ENCODE data around the gene RAB3IL1. TPM values are rescaled to one million over a fixed set of nuclear protein-coding genes. Genes with fewer than 3 reads are reported as not detected.

Gene RAB3IL1
- total and polyA plus RNA-seq, 9 donors: 17.3 to 38.6 (median 35.4) TPM

DNA sequence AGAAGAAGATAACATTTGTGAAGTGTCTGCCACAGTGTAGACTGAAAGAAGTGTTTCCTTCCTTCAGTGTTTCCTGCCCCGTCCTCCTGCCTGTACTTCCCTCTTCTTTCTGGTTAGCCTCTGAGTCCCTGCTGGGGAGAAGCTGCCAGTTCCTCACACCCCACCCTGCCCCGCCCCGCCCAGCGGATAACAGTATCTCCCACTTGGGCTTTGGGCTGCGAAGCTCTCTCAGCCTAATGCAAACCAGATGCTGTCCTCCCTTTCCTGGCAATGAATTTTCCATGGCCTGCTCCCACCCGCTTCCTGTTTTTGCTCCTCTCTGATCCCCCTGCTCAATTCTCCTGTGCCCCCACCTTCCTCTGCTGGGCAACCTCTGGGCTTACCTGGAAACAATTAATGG is 5.2 kb upstream of the RAB3IL1 start:
- peak overlapping the region; percentile 99 for H3K27ac ChIP-seq (ENCODE audit: low read length)
- no peaks in the 10 kb centered on the region for H3K36me3 ChIP-seq (ENCODE audit: control insufficient read depth, insufficient read depth, low read length)
- H3K4me3 ChIP-seq (ENCODE audit: low read length): no peak overlapping the region
- 2% methylated on average over 5 of the region's 6 CpGs for WGBS (ENCODE audit: insufficient coverage)
- DNase-seq: peak; percentile 98
- no peaks in the 10 kb centered on the region for H3K27me3 ChIP-seq (ENCODE audit: control insufficient read depth, insufficient read depth, low read length)
- no peaks in the 10 kb centered on the region for H3K9me3 ChIP-seq (replicated peaks; ENCODE audit: control insufficient read depth, low read depth, low read length)
- peaks cover 78% of the 10 kb centered on the region for H3K4me1 ChIP-seq (ENCODE audit: control insufficient read depth, insufficient read depth, low read length)

- WGBS (ENCODE audit: insufficient coverage): no CpG with 5 or more reads among the region's 3 CpGs
- Histone ChIP-seq H3K36me3 (ENCODE audit: control insufficient read depth, insufficient read depth, low read length) (no peaks in the 10 kb centered on the region), H3K27ac (ENCODE audit: low read length) (peak overlapping the region; percentile 99)
Observed at GRCh38 chr11:61921446-61921845, 4.1 kb upstream of the RAB3IL1 start.

DNA sequence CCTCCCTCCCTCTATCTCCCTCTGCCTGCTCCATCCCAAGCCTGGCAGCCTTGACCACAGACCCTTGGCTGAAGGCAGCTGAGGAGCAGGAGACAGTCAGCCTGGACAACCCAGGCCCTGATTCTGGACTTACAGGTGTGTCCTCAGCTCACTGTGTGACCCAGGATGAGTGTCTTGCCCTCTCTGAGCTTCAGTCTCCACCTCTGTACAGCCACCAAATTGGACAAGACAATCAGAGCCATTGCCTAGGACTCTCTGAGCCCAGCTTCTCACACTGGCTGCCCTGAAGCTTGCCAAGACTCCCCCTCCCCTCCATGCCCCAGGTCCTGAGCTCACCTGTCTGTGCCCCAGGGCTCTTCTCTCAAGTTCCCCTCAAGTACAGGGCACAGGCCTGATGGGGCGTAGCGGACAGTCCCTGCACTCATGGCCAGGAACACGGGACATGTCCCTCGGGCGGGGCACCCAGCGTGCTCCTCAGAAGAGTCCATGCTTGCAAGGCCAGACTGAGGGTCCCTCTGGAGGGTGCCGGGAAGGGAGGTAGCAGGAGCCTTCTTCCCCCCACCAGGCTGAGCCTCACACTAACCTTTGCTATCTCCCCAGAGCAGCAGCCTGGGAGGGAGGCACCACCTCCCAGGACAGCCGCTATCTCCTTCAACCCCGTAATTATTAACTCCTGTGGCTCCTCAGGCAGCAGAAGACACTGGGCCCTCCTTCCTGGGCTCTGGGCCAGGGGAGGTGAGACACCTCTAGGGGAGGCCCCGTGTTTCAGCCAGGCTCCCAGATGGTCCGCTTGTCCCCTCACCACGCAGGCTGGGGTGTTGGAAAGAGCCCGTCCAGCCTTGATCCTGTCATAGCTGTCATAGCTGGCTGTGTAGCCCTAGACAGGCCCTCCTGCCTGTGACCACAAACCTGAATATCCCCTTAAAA is 2.6 kb upstream of the RAB3IL1 start:
- peak; percentile 17 for DNase-seq
- 54% methylated on average over 7 of the region's 13 CpGs for WGBS (ENCODE audit: insufficient coverage)
- Histone ChIP-seq H3K27me3 (ENCODE audit: control insufficient read depth, insufficient read depth, low read length) (no peaks in the 10 kb centered on the region), H3K4me3 (ENCODE audit: low read length) (no peak overlapping the region), H3K4me1 (ENCODE audit: control insufficient read depth, insufficient read depth, low read length) (peaks cover 79% of the 10 kb centered on the region), H3K36me3 (ENCODE audit: control insufficient read depth, insufficient read depth, low read length) (no peaks in the 10 kb centered on the region), H3K9me3 (replicated peaks; ENCODE audit: control insufficient read depth, low read depth, low read length) (no peaks in the 10 kb centered on the region), H3K27ac (ENCODE audit: low read length) (peak overlapping the region; percentile 85)

More at GRCh38 chr11:61921446-61921845, 4.1 kb upstream of the RAB3IL1 start:
- H3K4me3 ChIP-seq (ENCODE audit: low read length): no peak overlapping the region
- H3K27me3 ChIP-seq (ENCODE audit: control insufficient read depth, insufficient read depth, low read length): no peaks in the 10 kb centered on the region
- no peaks in the 10 kb centered on the region for H3K9me3 ChIP-seq (replicated peaks; ENCODE audit: control insufficient read depth, low read depth, low read length)
- H3K4me1 ChIP-seq (ENCODE audit: control insufficient read depth, insufficient read depth, low read length): peaks cover 83% of the 10 kb centered on the region
- DNase-seq: peak; percentile 3

DNA sequence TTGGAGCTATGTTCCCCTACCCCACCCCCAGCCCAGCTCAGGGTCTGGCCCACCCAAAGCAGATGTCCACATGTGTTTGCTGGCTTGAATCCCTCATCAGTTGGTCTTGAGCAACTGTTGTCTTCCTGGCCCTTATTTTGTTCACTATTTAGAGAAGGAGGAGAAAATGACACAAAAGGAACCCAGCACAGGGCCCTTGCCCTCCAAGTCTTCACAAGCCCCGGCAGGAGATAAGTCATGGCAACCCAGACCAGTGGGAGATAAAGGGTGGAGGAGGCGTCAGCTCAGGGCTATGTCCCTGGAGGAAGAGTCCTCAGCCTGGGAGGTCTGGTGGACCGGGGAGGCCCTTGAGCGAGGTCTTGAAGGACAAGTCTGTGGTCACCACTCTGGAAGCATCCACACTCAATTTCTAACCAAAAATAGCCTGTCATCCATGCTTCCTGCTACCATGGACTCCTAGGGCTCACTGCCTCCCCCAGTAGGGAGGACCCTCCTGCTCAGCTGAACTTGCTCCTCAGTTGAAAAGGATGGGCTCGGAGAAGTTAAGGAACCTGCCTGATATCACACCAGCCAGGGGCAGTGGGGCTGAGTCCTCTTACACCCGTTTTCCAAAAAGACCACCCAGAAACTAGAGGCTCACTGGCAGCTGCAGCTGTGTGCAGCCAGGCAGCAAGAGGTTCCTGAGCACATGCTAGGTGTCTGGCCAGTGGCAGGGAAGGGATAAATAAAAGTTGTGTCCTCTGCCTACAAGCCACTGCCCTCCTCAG is 1.8 kb upstream of the RAB3IL1 start:
- Histone ChIP-seq H3K4me1 (ENCODE audit: control insufficient read depth, insufficient read depth, low read length) (peaks cover 74% of the 10 kb centered on the region), H3K27me3 (ENCODE audit: control insufficient read depth, insufficient read depth, low read length) (no peaks in the 10 kb centered on the region), H3K36me3 (ENCODE audit: control insufficient read depth, insufficient read depth, low read length) (no peaks in the 10 kb centered on the region), H3K9me3 (replicated peaks; ENCODE audit: control insufficient read depth, low read depth, low read length) (no peaks in the 10 kb centered on the region), H3K27ac (ENCODE audit: low read length) (peak overlapping the region; percentile 85), H3K4me3 (ENCODE audit: low read length) (no peak overlapping the region)
- 70% methylated on average over 2 of the region's 6 CpGs for WGBS (ENCODE audit: insufficient coverage)
- peak; percentile 75 for DNase-seq

DNA sequence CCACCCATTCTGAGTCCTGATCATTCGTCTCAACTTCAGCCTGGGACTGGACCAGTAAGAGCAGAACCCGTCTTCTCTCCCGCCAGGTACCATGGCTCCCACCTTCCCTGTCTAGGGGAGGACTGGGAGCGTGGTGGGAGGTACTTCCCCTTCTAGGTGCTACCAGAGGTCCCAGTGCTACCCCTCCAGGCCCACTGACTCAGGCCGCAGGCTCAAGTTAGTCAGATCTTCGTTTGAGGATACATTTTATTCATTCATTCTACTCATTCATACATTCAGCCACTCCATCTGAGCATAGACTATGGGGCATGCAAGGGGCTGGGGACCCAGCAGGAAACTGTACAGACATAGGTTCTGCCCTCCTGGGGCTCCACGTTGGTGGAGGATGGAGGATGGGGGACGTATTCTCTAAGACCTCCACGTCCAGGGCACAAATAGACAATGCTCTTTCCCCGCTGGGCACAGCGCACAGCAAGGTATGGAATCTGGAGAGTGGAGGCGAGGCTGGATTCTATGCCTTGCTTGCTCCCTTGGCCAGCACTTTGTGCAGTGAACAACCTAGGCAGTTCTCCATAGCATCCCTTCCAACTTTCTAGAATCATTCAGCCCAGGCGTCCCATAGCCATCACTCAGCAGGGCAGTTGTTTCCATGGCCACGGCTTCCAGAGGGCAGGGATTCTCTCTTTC is 1.0 kb upstream of the RAB3IL1 start:
- 84% methylated on average over 8 of the region's 14 CpGs for WGBS (ENCODE audit: insufficient coverage)
- H3K27ac ChIP-seq (ENCODE audit: low read length): peak overlapping the region; percentile 85
- DNase-seq: no peak
- no peaks in the 10 kb centered on the region for H3K9me3 ChIP-seq (replicated peaks; ENCODE audit: control insufficient read depth, low read depth, low read length)
- no peaks in the 10 kb centered on the region for H3K27me3 ChIP-seq (ENCODE audit: control insufficient read depth, insufficient read depth, low read length)
- H3K4me3 ChIP-seq (ENCODE audit: low read length): peak overlapping the region; percentile 64
- peaks cover 67% of the 10 kb centered on the region for H3K4me1 ChIP-seq (ENCODE audit: control insufficient read depth, insufficient read depth, low read length)
- peaks cover 2% of the 10 kb centered on the region for H3K36me3 ChIP-seq (ENCODE audit: control insufficient read depth, insufficient read depth, low read length)

GRCh38 chr11:61916737-61917333 is 531 bp downstream of the RAB3IL1 start:
- Histone ChIP-seq H3K27me3 (ENCODE audit: control insufficient read depth, insufficient read depth, low read length) (no peaks in the 10 kb centered on the region), H3K27ac (ENCODE audit: low read length) (peak overlapping the region; percentile 35), H3K4me3 (ENCODE audit: low read length) (peak overlapping the region; percentile 64), H3K9me3 (replicated peaks; ENCODE audit: control insufficient read depth, low read depth, low read length) (no peaks in the 10 kb centered on the region), H3K36me3 (ENCODE audit: control insufficient read depth, insufficient read depth, low read length) (peaks cover 3% of the 10 kb centered on the region), H3K4me1 (ENCODE audit: control insufficient read depth, insufficient read depth, low read length) (peaks cover 67% of the 10 kb centered on the region)
- peak; percentile 36 for DNase-seq
- WGBS (ENCODE audit: insufficient coverage): under 1% methylated on average over 24 of the region's 32 CpGs

GRCh38 chr11:61914471-61915171 is 2.7 kb downstream of the RAB3IL1 start:
- Histone ChIP-seq H3K4me3 (ENCODE audit: low read length) (peak overlapping the region; percentile 64), H3K27me3 (ENCODE audit: control insufficient read depth, insufficient read depth, low read length) (no peaks in the 10 kb centered on the region), H3K36me3 (ENCODE audit: control insufficient read depth, insufficient read depth, low read length) (peaks cover 3% of the 10 kb centered on the region), H3K9me3 (replicated peaks; ENCODE audit: control insufficient read depth, low read depth, low read length) (no peaks in the 10 kb centered on the region), H3K4me1 (ENCODE audit: control insufficient read depth, insufficient read depth, low read length) (peaks cover 73% of the 10 kb centered on the region), H3K27ac (ENCODE audit: low read length) (no peak overlapping the region)
- DNase-seq: peak; percentile 5
- WGBS (ENCODE audit: insufficient coverage): 72% methylated on average over 6 of the region's 7 CpGs

DNA sequence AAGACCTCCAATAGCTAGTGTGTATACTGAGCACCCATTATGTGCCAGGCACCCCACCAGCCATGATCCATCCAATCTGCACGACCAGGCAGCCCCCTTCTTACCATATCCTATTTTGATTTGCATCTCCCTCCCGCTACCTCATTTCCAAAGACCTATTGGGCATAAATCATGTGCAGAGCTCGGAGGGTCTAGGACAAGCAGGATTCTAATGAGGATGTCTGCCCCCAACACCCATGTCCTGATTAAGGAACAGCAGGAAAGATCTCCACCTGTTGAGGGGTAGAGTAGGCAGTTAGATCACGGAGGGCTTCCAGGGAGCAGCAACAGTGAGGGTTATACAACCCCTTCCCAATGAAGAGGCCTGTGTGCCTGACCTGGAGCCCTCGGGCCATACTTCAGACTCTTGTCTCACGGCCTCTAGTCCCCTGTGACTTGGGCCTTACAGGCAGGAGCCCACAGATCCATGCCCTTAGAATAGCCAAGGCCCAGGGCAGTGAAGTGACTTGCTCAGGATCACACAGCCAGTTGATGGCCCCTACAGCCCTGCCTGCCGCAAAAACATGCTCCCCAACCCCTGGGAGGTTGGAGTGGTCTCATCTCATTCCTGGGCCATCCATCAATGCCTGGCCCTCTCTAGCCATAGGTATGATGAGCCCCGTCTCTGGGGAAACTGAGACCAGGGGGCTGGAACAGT is 3.5 kb downstream of the RAB3IL1 start:
- Histone ChIP-seq H3K9me3 (replicated peaks; ENCODE audit: control insufficient read depth, low read depth, low read length) (no peaks in the 10 kb centered on the region), H3K27me3 (ENCODE audit: control insufficient read depth, insufficient read depth, low read length) (no peaks in the 10 kb centered on the region), H3K4me3 (ENCODE audit: low read length) (no peak overlapping the region), H3K36me3 (ENCODE audit: control insufficient read depth, insufficient read depth, low read length) (peaks cover 3% of the 10 kb centered on the region), H3K27ac (ENCODE audit: low read length) (no peak overlapping the region), H3K4me1 (ENCODE audit: control insufficient read depth, insufficient read depth, low read length) (peaks cover 73% of the 10 kb centered on the region)
- peak; percentile 4 for DNase-seq
- 53% methylated on average over 3 of the region's 8 CpGs for WGBS (ENCODE audit: insufficient coverage)
